Measurements from ENCODE around the gene RNASET2. TPM values are rescaled to one million over a fixed set of nuclear protein-coding genes. Genes with fewer than 3 reads are reported as not detected.
"Not testable (repeated sequence)": the region's sequence is repeated elsewhere in the genome, so short reads cannot be mapped to it uniquely, and the experiment has no call there.

RNASET2 gene
- total RNA-seq, 1 donor from 2014 or later: 32.8 TPM

- no peak for DNase-seq
Observed at GRCh38 chr6:166927240-166927934, 29.0 kb downstream of the RNASET2 start.

GRCh38 chr6:166926748-166927147 is 29.6 kb downstream of the RNASET2 start:
- DNase-seq: no peak

GRCh38 chr6:166925141-166925996 is 31.0 kb downstream of the RNASET2 start:
- DNase-seq: no peak

- no peak for DNase-seq
Observed at GRCh38 chr6:166924531-166924930, 31.8 kb downstream of the RNASET2 start.

GRCh38 chr6:166922937-166923336 is 33.4 kb downstream of the RNASET2 start:
- DNase-seq: no peak

GRCh38 chr6:166921570-166921969 is 34.8 kb downstream of the RNASET2 start:
- DNase-seq: no peak

- DNase-seq: no peak
Observed at GRCh38 chr6:166916824-166917223, 39.5 kb downstream of the RNASET2 start.

- not testable (repeated sequence) for DNase-seq
Observed at GRCh38 chr6:166915484-166915883, 40.9 kb downstream of the RNASET2 start.

- not testable (repeated sequence) for DNase-seq
Observed at GRCh38 chr6:166914952-166915351, 41.4 kb downstream of the RNASET2 start.

GRCh38 chr6:166911248-166911677 is 45.1 kb downstream of the RNASET2 start:
- DNase-seq: no peak

GRCh38 chr6:166910601-166911000 is 45.7 kb downstream of the RNASET2 start:
- no peak for DNase-seq

- no peak for DNase-seq
Observed at GRCh38 chr6:166908811-166909210, 47.5 kb downstream of the RNASET2 start.

- no peak for DNase-seq
Observed at GRCh38 chr6:166907871-166908806, 48.2 kb downstream of the RNASET2 start.

GRCh38 chr6:166907373-166907841 is 48.9 kb downstream of the RNASET2 start:
- no peak for DNase-seq

- no peak for DNase-seq
Observed at GRCh38 chr6:166906376-166907044, 49.8 kb downstream of the RNASET2 start.

- DNase-seq: no peak
Observed at GRCh38 chr6:166905505-166906134, 50.7 kb downstream of the RNASET2 start.

- DNase-seq: no peak
Observed at GRCh38 chr6:166905013-166905412, 51.3 kb downstream of the RNASET2 start.

GRCh38 chr6:166904101-166904746 is 52.1 kb downstream of the RNASET2 start:
- no peak for DNase-seq

- no peak for DNase-seq
Observed at GRCh38 chr6:166903500-166903899, 52.9 kb downstream of the RNASET2 start.

- no peak for DNase-seq
Observed at GRCh38 chr6:166903027-166903426, 53.3 kb downstream of the RNASET2 start.
